ENCODE measurements around the gene TENM4. TPM values are rescaled to one million over a fixed set of nuclear protein-coding genes. Genes with fewer than 3 reads are reported as not detected.

The TENM4 gene
- total RNA-seq, 4 donors from 2014 or later, result 7.7 to 39.3 (median 16.1) TPM

DNA sequence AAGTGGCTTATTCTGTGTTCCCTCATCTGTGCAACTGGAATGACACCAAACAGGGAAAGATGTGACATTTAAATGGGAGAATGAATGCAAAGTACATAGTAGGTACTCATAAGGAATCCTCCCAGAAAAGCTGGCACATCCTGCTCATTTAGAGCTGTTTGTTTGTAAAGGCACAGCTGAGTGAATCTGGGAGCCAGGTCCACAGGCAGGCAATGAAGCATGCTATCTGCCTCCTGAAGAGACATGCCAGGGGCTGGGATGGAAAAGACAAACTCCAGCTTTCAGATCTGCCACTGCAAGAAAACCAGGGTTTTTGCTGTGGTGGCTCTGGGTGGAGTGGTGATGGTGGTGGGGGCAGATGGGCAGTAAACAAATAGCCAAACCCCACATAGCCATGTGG, 150.1 kb downstream of the TENM4 start:
- no peak overlapping the region for H3K27ac ChIP-seq
- TF ChIP-seq, protein P1, sequence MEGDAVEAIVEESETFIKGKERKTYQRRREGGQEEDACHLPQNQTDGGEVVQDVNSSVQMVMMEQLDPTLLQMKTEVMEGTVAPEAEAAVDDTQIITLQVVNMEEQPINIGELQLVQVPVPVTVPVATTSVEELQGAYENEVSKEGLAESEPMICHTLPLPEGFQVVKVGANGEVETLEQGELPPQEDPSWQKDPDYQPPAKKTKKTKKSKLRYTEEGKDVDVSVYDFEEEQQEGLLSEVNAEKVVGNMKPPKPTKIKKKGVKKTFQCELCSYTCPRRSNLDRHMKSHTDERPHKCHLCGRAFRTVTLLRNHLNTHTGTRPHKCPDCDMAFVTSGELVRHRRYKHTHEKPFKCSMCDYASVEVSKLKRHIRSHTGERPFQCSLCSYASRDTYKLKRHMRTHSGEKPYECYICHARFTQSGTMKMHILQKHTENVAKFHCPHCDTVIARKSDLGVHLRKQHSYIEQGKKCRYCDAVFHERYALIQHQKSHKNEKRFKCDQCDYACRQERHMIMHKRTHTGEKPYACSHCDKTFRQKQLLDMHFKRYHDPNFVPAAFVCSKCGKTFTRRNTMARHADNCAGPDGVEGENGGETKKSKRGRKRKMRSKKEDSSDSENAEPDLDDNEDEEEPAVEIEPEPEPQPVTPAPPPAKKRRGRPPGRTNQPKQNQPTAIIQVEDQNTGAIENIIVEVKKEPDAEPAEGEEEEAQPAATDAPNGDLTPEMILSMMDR (IDR thresholded peaks at IDR 0.05), result no peak
- TF ChIP-seq POLR2A (IDR thresholded peaks at IDR 0.05), result no peak
- no peaks in the 10 kb centered on the region for H3K27me3 ChIP-seq
- DNase-seq, result no peak
- H3K9me3 ChIP-seq, result no peaks in the 10 kb centered on the region
- H3K4me1 ChIP-seq, result peaks cover 0 to 17% (median 5%) of the 10 kb centered on the region in 3 donors
- H3K36me3 ChIP-seq, result no peaks in the 10 kb centered on the region
- intact Hi-C loops (cut with DNase I), result no loop called here
- H3K4me3 ChIP-seq, result no peak overlapping the region

GRCh38 chr11:79287952-79288351, 152.9 kb downstream of the TENM4 start:
- no peak for TF ChIP-seq POLR2A (IDR thresholded peaks at IDR 0.05)
- TF ChIP-seq, protein P1 (IDR thresholded peaks at IDR 0.05), result no peak
- no peaks in the 10 kb centered on the region for H3K4me1 ChIP-seq
- no peak overlapping the region for H3K27ac ChIP-seq
- H3K9me3 ChIP-seq, result no peaks in the 10 kb centered on the region
- no peaks in the 10 kb centered on the region for H3K36me3 ChIP-seq
- no peak overlapping the region for H3K4me3 ChIP-seq
- no peaks in the 10 kb centered on the region for H3K27me3 ChIP-seq
- intact Hi-C loops (cut with DNase I), result no loop called here
- DNase-seq, result no peak

DNA sequence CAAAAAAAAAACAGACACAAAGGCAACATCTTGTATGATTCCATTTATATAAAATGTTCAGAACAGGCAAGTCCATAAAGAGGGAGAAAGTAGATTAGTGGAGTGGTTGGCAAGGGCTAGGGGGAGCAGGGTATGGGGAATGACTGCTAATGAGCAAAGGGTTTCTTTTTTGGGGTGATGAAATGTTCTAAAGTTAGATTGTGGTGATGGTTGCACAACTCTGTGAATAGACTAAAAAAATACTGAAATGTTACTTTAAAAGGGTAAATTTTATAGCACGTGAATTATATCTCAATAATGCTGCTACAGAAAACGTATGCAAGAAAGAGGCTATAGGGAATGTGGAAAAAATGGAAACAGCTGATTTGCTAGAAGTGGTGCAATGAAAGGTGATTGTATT, 155.1 kb downstream of the TENM4 start:
- TF ChIP-seq POLR2A (IDR thresholded peaks at IDR 0.05), result no peak
- TF ChIP-seq, protein P1 (IDR thresholded peaks at IDR 0.05), result no peak
- no peaks in the 10 kb centered on the region for H3K9me3 ChIP-seq
- no peaks in the 10 kb centered on the region for H3K36me3 ChIP-seq
- H3K4me1 ChIP-seq, result no peaks in the 10 kb centered on the region
- DNase-seq, result no peak
- H3K4me3 ChIP-seq, result no peak overlapping the region
- no peaks in the 10 kb centered on the region for H3K27me3 ChIP-seq
- no peak overlapping the region for H3K27ac ChIP-seq
- WGBS, 2 donors, result 53 to 60% methylated on average over 2 of the region's 2 CpGs
- intact Hi-C loops (cut with DNase I), result no loop called here

DNA sequence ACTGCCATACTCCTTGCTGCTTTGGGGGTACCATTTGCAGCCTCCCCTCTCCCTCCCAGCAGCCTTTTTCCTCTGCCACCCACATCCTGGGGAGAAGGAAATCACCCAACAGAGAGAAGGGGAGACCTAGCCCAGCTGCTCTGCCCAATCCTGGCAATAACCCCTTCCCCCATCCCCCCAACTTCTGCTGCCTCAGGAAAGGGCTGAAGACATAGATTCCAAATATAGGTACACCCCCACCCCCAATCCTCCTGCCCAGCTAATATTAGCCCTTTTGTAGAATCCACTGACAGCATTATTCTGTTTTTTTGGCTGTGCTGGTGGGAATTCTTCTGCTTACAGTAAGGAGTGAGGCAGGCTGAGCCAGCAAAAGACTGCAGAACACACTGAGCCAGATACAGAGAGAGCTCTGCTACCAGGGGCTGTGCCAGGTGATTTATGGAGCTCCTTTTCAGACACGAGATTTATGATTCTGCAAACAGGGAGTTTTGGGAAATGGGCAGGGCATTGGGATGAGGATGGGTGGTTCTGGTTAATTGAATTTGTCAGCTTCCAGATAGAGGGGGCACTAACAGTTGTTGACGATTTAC, 164.0 kb downstream of the TENM4 start:
- intact Hi-C loops (cut with DNase I), result no loop called here
- Histone ChIP-seq H3K27ac (no peak overlapping the region), H3K4me3 (no peak overlapping the region), H3K36me3 (no peaks in the 10 kb centered on the region), H3K27me3 (no peaks in the 10 kb centered on the region), H3K4me1 (peaks cover 0 to 51% (median 27%) of the 10 kb centered on the region in 3 donors), H3K9me3 (no peaks in the 10 kb centered on the region)
- TF ChIP-seq POLR2A (IDR thresholded peaks at IDR 0.05), result no peak
- TF ChIP-seq, protein P1 (IDR thresholded peaks at IDR 0.05), result no peak
- WGBS, 2 donors, result 24 to 58% methylated on average over 1 to 2 of the region's 2 CpGs
- no peak for DNase-seq

- intact Hi-C loops (cut with DNase I), result no loop called here
- H3K27me3 ChIP-seq, result no peaks in the 10 kb centered on the region
- no peak overlapping the region for H3K27ac ChIP-seq
- TF ChIP-seq, protein P1 (IDR thresholded peaks at IDR 0.05), result no peak
- TF ChIP-seq POLR2A (IDR thresholded peaks at IDR 0.05), result no peak
- no peaks in the 10 kb centered on the region for H3K9me3 ChIP-seq
- peaks cover 0 to 51% (median 27%) of the 10 kb centered on the region in 3 donors for H3K4me1 ChIP-seq
- DNase-seq, result no peak
- WGBS, 2 donors, result 13 to 48% methylated on average over 9 of the region's 9 CpGs
- H3K4me3 ChIP-seq, result no peak overlapping the region
- no peaks in the 10 kb centered on the region for H3K36me3 ChIP-seq
Observed at GRCh38 chr11:79274636-79275331, 166.0 kb downstream of the TENM4 start.
